Stimulated activated memory B cell treated with anti-CD40 and anti-IgM and Interleukin-4, amounts not matched to agents 10 μg/mL and 1 μg/mL and 100 μg/mL, for 72 hours (primary cell): ENCODE results near the gene UBE2K.
"Not testable (repeated sequence)": the region's sequence is repeated elsewhere in the genome, so short reads cannot be mapped to it uniquely, and the experiment has no call there.

Experiments
- ATAC-seq: fragments of 150-1000 bp; cut with Tn5 transposase; 2 replicates; pipeline ENCODE4 v1.10.0; 2021
- H3K27ac Mint-ChIP-seq: one replicate; pipeline ENCODE4 v1.8.0; 2022; ENCODE audit warnings: mild to moderate bottlenecking, mixed read lengths
- H3K27me3 Mint-ChIP-seq: one replicate; pipeline ENCODE4 v1.8.0; 2022; ENCODE audit warnings: mixed read lengths
- H3K36me3 Mint-ChIP-seq: one replicate; pipeline ENCODE4 v1.8.0; 2022; ENCODE audit warnings: mixed read lengths
- H3K4me1 Mint-ChIP-seq: one replicate; pipeline ENCODE4 v1.8.0; 2022; ENCODE audit warnings: mixed read lengths
- H3K4me3 Mint-ChIP-seq: one replicate; pipeline ENCODE4 v1.8.0; 2022; ENCODE audit warnings: mild to moderate bottlenecking, moderate library complexity, mixed read lengths
- H3K9me3 Mint-ChIP-seq: one replicate; pipeline ENCODE4 v1.8.0; 2022; ENCODE audit warnings: mixed read lengths

Gene UBE2K

GRCh38 chr4:39668887-39669286, 29.0 kb upstream of the UBE2K start:
- Mint-ChIP-seq H3K27me3 (no peaks in the 10 kb centered on the region), H3K9me3 (no peaks in the 10 kb centered on the region), H3K36me3 (no peaks in the 10 kb centered on the region), H3K4me3 (no peak overlapping the region), H3K27ac (no peak overlapping the region), H3K4me1 (no peaks in the 10 kb centered on the region)
- ATAC-seq = no peak

GRCh38 chr4:39670296-39670695, 27.6 kb upstream of the UBE2K start:
- not testable (repeated sequence) for ATAC-seq

GRCh38 chr4:39675681-39676080, 22.3 kb upstream of the UBE2K start:
- not testable (repeated sequence) for H3K27me3 Mint-ChIP-seq

More at GRCh38 chr4:39670296-39670695, 27.6 kb upstream of the UBE2K start:
- H3K4me3 Mint-ChIP-seq, H3K4me1 Mint-ChIP-seq, H3K36me3 Mint-ChIP-seq, H3K27me3 Mint-ChIP-seq, H3K27ac Mint-ChIP-seq, H3K9me3 Mint-ChIP-seq: not testable (repeated sequence)

GRCh38 chr4:39681003-39681402, 16.9 kb upstream of the UBE2K start:
- not testable (repeated sequence) for H3K36me3 Mint-ChIP-seq, H3K9me3 Mint-ChIP-seq, H3K27me3 Mint-ChIP-seq, H3K4me3 Mint-ChIP-seq, ATAC-seq, H3K27ac Mint-ChIP-seq
- peaks cover 42% of the 10 kb centered on the region for H3K4me1 Mint-ChIP-seq

More at GRCh38 chr4:39675681-39676080, 22.3 kb upstream of the UBE2K start:
- H3K4me3 Mint-ChIP-seq, ATAC-seq, H3K9me3 Mint-ChIP-seq, H3K36me3 Mint-ChIP-seq, H3K27ac Mint-ChIP-seq: not testable (repeated sequence)
- H3K4me1 Mint-ChIP-seq = peaks cover 17% of the 10 kb centered on the region

- ATAC-seq = peak; percentile 93
- peaks cover 42% of the 10 kb centered on the region for H3K4me1 Mint-ChIP-seq
- no peak overlapping the region for H3K4me3 Mint-ChIP-seq
- no peaks in the 10 kb centered on the region for H3K9me3 Mint-ChIP-seq
- no peaks in the 10 kb centered on the region for H3K27me3 Mint-ChIP-seq
- H3K27ac Mint-ChIP-seq = peak overlapping the region; percentile 69
- no peaks in the 10 kb centered on the region for H3K36me3 Mint-ChIP-seq
These were observed 15.8 kb upstream of the UBE2K start for GRCh38 chr4:39682138-39682537.

GRCh38 chr4:39685990-39686389, 11.9 kb upstream of the UBE2K start:
- H3K27me3 Mint-ChIP-seq = no peaks in the 10 kb centered on the region
- peaks cover 21% of the 10 kb centered on the region for H3K4me1 Mint-ChIP-seq
- ATAC-seq = no peak
- H3K36me3 Mint-ChIP-seq = no peaks in the 10 kb centered on the region
- H3K4me3 Mint-ChIP-seq = no peak overlapping the region
- H3K9me3 Mint-ChIP-seq = no peaks in the 10 kb centered on the region
- no peak overlapping the region for H3K27ac Mint-ChIP-seq

- ATAC-seq = no peak
- Mint-ChIP-seq H3K4me3 (no peak overlapping the region), H3K27ac (no peak overlapping the region), H3K27me3 (no peaks in the 10 kb centered on the region), H3K4me1 (peaks cover 15% of the 10 kb centered on the region), H3K36me3 (no peaks in the 10 kb centered on the region), H3K9me3 (no peaks in the 10 kb centered on the region)
These were observed 10.9 kb upstream of the UBE2K start for GRCh38 chr4:39687014-39687413.

- no peaks in the 10 kb centered on the region for H3K9me3 Mint-ChIP-seq
- no peak overlapping the region for H3K4me3 Mint-ChIP-seq
- no peaks in the 10 kb centered on the region for H3K27me3 Mint-ChIP-seq
- no peaks in the 10 kb centered on the region for H3K4me1 Mint-ChIP-seq
- ATAC-seq = no peak
- H3K36me3 Mint-ChIP-seq = no peaks in the 10 kb centered on the region
- no peak overlapping the region for H3K27ac Mint-ChIP-seq
These were observed 8.0 kb upstream of the UBE2K start for GRCh38 chr4:39689970-39690369.

- H3K4me1 Mint-ChIP-seq = peaks cover 32% of the 10 kb centered on the region
- H3K27ac Mint-ChIP-seq = peak overlapping the region; percentile 96
- no peaks in the 10 kb centered on the region for H3K36me3 Mint-ChIP-seq
- ATAC-seq = peak; percentile 56
- H3K9me3 Mint-ChIP-seq = no peaks in the 10 kb centered on the region
- H3K27me3 Mint-ChIP-seq = no peaks in the 10 kb centered on the region
- H3K4me3 Mint-ChIP-seq = peak overlapping the region; percentile 96
These were observed 581 bp downstream of the UBE2K start for GRCh38 chr4:39698424-39699009.

- peaks cover 32% of the 10 kb centered on the region for H3K4me1 Mint-ChIP-seq
- peak overlapping the region; percentile 96 for H3K4me3 Mint-ChIP-seq
These were observed 1.9 kb downstream of the UBE2K start for GRCh38 chr4:39699687-39700409.

GRCh38 chr4:39700554-39700953, 2.6 kb downstream of the UBE2K start:
- Mint-ChIP-seq H3K4me3 (peak overlapping the region; percentile 96), H3K36me3 (no peaks in the 10 kb centered on the region), H3K4me1 (peaks cover 31% of the 10 kb centered on the region), H3K9me3 (no peaks in the 10 kb centered on the region), H3K27ac (peak overlapping the region; percentile 96), H3K27me3 (no peaks in the 10 kb centered on the region)
- ATAC-seq = no peak

More at GRCh38 chr4:39699687-39700409, 1.9 kb downstream of the UBE2K start:
- no peak for ATAC-seq
- H3K36me3 Mint-ChIP-seq = no peaks in the 10 kb centered on the region
- H3K27ac Mint-ChIP-seq = peak overlapping the region; percentile 96
- no peaks in the 10 kb centered on the region for H3K27me3 Mint-ChIP-seq
- H3K9me3 Mint-ChIP-seq = no peaks in the 10 kb centered on the region

GRCh38 chr4:39702716-39703115, 4.8 kb downstream of the UBE2K start:
- Mint-ChIP-seq H3K36me3 (peaks cover 6% of the 10 kb centered on the region), H3K27ac (no peak overlapping the region), H3K4me1 (peaks cover 32% of the 10 kb centered on the region), H3K27me3 (no peaks in the 10 kb centered on the region), H3K4me3 (no peak overlapping the region), H3K9me3 (no peaks in the 10 kb centered on the region)
- ATAC-seq = no peak

GRCh38 chr4:39704789-39705188, 6.9 kb downstream of the UBE2K start:
- not testable (repeated sequence) for H3K27me3 Mint-ChIP-seq, ATAC-seq, H3K27ac Mint-ChIP-seq, H3K9me3 Mint-ChIP-seq, H3K36me3 Mint-ChIP-seq, H3K4me3 Mint-ChIP-seq
- peaks cover 37% of the 10 kb centered on the region for H3K4me1 Mint-ChIP-seq

- Mint-ChIP-seq H3K4me3 (no peak overlapping the region), H3K27ac (peak overlapping the region; percentile 78), H3K9me3 (no peaks in the 10 kb centered on the region), H3K27me3 (no peaks in the 10 kb centered on the region), H3K36me3 (peaks cover 6% of the 10 kb centered on the region), H3K4me1 (peaks cover 33% of the 10 kb centered on the region)
- ATAC-seq = no peak
These were observed 8.4 kb downstream of the UBE2K start for GRCh38 chr4:39706334-39706733.

GRCh38 chr4:39706741-39707511, 9.0 kb downstream of the UBE2K start:
- ATAC-seq = no peak
- no peaks in the 10 kb centered on the region for H3K9me3 Mint-ChIP-seq
- H3K36me3 Mint-ChIP-seq = peaks cover 6% of the 10 kb centered on the region
- peak overlapping the region; percentile 78 for H3K27ac Mint-ChIP-seq
- peaks cover 33% of the 10 kb centered on the region for H3K4me1 Mint-ChIP-seq
- H3K27me3 Mint-ChIP-seq = no peaks in the 10 kb centered on the region
- H3K4me3 Mint-ChIP-seq = no peak overlapping the region
